Fibroblast of skin of scalp (primary cell): ENCODE data around the gene SLC7A4.

ENCODE experiments used
- DNase-seq: peaks from one replicate; pipeline ENCODE4 v3.0.0-alpha.2; 2013

SLC7A4 gene

GRCh38 chr22:20983081-20983771 is 49.1 kb downstream of the SLC7A4 start:
- no peak for DNase-seq

- DNase-seq = no peak
Measured at GRCh38 chr22:20982563-20982882, 49.8 kb downstream of the SLC7A4 start.

DNA sequence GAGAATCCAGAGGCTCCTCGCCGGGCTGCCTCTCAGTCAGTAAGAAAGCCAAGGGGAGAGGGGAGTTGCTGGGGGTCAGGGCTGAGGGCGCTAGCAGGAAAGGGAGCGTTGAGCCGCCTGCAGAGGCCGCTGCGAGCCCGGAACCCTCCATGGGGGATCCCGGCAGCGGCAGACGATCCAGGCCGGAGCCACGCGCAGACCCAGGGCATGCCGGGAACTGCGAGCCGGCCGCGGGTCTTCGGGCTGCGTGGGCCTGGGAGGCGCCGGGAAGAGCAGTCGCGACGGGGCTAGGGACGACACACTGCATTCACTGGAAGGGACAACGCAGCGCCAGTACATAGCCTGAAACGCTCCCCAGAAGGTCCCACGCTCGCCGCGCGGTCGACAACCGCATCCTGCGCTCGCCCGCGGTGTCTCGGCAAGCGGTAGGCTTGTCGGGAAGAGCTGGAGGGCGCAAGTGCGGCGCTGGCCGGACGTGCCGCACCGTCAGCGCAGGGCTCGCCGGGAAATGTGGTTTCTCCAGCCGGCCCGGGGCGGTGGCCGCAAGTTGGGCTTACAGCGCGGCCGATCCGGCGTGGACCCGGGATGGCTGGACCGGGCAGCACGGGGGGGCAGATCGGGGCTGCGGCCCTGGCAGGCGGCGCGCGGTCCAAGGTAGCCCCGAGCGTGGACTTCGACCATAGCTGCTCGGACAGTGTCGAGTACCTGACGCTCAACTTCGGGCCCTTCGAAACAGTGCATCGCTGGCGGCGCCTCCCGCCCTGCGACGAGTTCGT is 50.4 kb downstream of the SLC7A4 start, which contains the start of gene LZTR1:
LZTR1 (plus strand) TSS at position 511 of the 776 bp plus-strand sequence; CDS start at position 586, 75 bp downstream.
- DNase-seq = peak; percentile 83

GRCh38 chr22:20980938-20981722 is 51.2 kb downstream of the SLC7A4 start:
- DNase-seq = no peak

DNA sequence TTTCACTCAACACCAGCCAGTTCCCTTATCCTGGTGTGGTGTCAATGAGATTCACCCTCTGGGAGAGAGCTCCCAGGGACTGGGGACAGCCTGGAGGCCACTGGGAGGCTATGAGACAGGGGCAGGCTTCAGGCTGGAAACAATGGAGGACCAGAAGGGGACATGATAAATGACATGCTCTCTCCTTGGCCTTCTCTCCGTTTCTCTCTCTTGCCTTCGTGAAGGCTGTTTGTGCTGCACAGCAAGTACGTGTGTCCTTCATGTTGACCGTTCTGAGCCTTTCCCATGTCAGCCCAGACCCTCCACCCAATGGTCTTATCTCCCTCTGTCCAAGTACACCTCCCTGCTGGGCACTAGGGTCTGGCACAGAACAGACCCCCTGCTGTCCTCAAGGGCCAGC is 51.8 kb downstream of the SLC7A4 start:
- DNase-seq = no peak

DNA sequence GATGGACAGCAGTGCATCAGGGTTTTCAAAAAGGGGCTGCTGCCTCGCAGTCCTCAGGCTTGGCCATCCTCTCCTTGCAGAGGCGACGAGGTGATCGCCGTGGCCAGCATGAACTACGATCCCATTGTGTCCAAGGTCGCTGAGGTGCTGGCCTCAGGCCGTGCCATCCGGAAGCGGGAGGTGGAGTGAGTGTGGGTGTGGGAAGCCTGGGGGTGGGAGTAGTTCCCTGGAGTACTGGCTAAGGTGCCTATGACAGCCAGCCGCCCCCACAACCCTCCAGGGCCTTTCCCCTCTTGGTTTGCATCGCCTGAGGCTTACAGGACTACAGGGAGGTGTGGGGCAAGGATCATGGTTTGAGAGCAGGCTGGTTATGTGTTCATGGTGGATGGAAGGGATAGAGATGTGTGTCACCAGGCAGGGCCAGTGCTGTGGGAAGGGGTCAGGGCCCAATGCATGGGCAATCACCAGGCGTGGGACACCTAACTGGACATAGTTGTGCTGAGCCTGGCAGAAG is 52.4 kb downstream of the SLC7A4 start:
- DNase-seq = no peak

DNA sequence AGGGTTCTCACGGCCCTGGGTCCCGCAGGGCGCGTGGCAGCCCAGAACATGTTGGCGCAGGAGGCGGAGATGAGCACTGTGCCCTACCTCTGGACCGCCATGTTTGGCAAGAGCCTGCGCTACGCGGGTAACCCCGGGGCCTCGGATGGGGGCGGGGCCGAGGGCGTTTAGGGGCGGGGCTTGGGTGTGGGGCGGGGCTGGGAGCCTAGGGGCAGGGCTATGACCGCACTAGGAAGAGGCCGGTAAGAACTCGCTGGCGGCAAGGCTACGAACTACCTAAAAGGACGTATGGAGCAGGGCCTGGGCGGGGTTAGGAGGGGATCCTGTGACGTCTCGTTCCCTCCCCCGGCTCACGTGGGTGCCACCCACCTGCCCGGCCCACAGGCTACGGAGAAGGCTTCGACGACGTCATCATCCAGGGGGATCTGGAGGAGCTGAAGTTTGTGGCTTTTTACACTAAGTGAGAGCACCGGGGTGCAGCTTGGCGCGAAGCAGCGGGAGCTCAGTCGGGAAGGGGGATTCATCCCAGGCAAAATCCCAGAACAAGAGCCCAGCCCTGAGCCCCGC is 53.0 kb downstream of the SLC7A4 start:
- peak; percentile 73 for DNase-seq
